Memory B cell (primary cell): ENCODE data around the gene CCDC57.
"Not testable (repeated sequence)": the region's sequence is repeated elsewhere in the genome, so short reads cannot be mapped to it uniquely, and the experiment has no call there.

Experiments
- ATAC-seq: fragments of 150-1000 bp; cut with Tn5 transposase; 2 replicates; pipeline ENCODE4 v1.10.0; 2021; ENCODE audit warnings: low read depth, mild to moderate bottlenecking, moderate library complexity
- DNase-seq, 2 donors: peaks; one replicate each; pipeline ENCODE4 v3.0.0; 2022; ENCODE audit warnings: low spot score in 2 of 2
- H3K27ac Mint-ChIP-seq: one replicate; pipeline ENCODE4 v1.8.0; 2022; ENCODE audit warnings: mild to moderate bottlenecking, moderate library complexity, mixed read lengths
- H3K27me3 Mint-ChIP-seq: one replicate; pipeline ENCODE4 v1.8.0; 2022; ENCODE audit warnings: mixed read lengths
- H3K36me3 Mint-ChIP-seq: one replicate; pipeline ENCODE4 v1.8.0; 2022; ENCODE audit warnings: mild to moderate bottlenecking, mixed read lengths
- H3K4me1 Mint-ChIP-seq: one replicate; pipeline ENCODE4 v1.8.0; 2022; ENCODE audit warnings: mixed read lengths
- H3K4me3 Mint-ChIP-seq: one replicate; pipeline ENCODE4 v1.8.0; 2022; ENCODE audit warnings: mild to moderate bottlenecking, moderate library complexity, mixed read lengths
- H3K9me3 Mint-ChIP-seq: one replicate; pipeline ENCODE4 v1.8.0; 2022; ENCODE audit warnings: mixed read lengths

Gene CCDC57

GRCh38 chr17:82179412-82179811 is 33.2 kb downstream of the CCDC57 start:
- ATAC-seq: no peak
- Mint-ChIP-seq H3K36me3 (peaks cover 4% of the 10 kb centered on the region), H3K27ac (no peak overlapping the region), H3K9me3 (no peaks in the 10 kb centered on the region), H3K4me3 (no peak overlapping the region), H3K4me1 (no peaks in the 10 kb centered on the region), H3K27me3 (no peaks in the 10 kb centered on the region)
- DNase-seq: no peak

- Mint-ChIP-seq H3K9me3 (no peaks in the 10 kb centered on the region), H3K27me3 (no peaks in the 10 kb centered on the region), H3K27ac (no peak overlapping the region), H3K4me3 (no peak overlapping the region), H3K4me1 (no peaks in the 10 kb centered on the region), H3K36me3 (peaks cover 2% of the 10 kb centered on the region)
- no peak for DNase-seq
- ATAC-seq: no peak
These were observed 34.0 kb downstream of the CCDC57 start for GRCh38 chr17:82178499-82179261.

- Mint-ChIP-seq H3K36me3 (peaks cover 4% of the 10 kb centered on the region), H3K4me1 (no peaks in the 10 kb centered on the region), H3K9me3 (no peaks in the 10 kb centered on the region), H3K27me3 (no peaks in the 10 kb centered on the region), H3K4me3 (no peak overlapping the region), H3K27ac (no peak overlapping the region)
- no peak for ATAC-seq
- no peak for DNase-seq
These were observed 34.7 kb downstream of the CCDC57 start for GRCh38 chr17:82177761-82178498.

- Mint-ChIP-seq H3K27me3 (no peaks in the 10 kb centered on the region), H3K36me3 (peaks cover 6% of the 10 kb centered on the region), H3K9me3 (no peaks in the 10 kb centered on the region), H3K27ac (no peak overlapping the region), H3K4me3 (no peak overlapping the region), H3K4me1 (no peaks in the 10 kb centered on the region)
- DNase-seq: no peak
- ATAC-seq: no peak
These were observed 35.4 kb downstream of the CCDC57 start for GRCh38 chr17:82177276-82177675.

- Mint-ChIP-seq H3K4me1 (no peaks in the 10 kb centered on the region), H3K27me3 (no peaks in the 10 kb centered on the region), H3K4me3 (no peak overlapping the region), H3K9me3 (no peaks in the 10 kb centered on the region), H3K27ac (no peak overlapping the region), H3K36me3 (peaks cover 8% of the 10 kb centered on the region)
- no peak for ATAC-seq
- no peak for DNase-seq
These were observed 36.7 kb downstream of the CCDC57 start for GRCh38 chr17:82175951-82176350.

GRCh38 chr17:82175201-82175600 is 37.4 kb downstream of the CCDC57 start:
- ATAC-seq (no peak), DNase-seq (no peak)
- Mint-ChIP-seq H3K4me3 (no peak overlapping the region), H3K27ac (no peak overlapping the region), H3K27me3 (no peaks in the 10 kb centered on the region), H3K9me3 (no peaks in the 10 kb centered on the region), H3K4me1 (no peaks in the 10 kb centered on the region), H3K36me3 (peaks cover 11% of the 10 kb centered on the region)

GRCh38 chr17:82174042-82174857 is 38.4 kb downstream of the CCDC57 start:
- not testable (repeated sequence) for H3K4me1 Mint-ChIP-seq, ATAC-seq, H3K27me3 Mint-ChIP-seq, H3K9me3 Mint-ChIP-seq, H3K27ac Mint-ChIP-seq, DNase-seq, H3K4me3 Mint-ChIP-seq
- H3K36me3 Mint-ChIP-seq: peaks cover 15% of the 10 kb centered on the region

- no peak for DNase-seq
- Mint-ChIP-seq H3K27me3 (no peaks in the 10 kb centered on the region), H3K27ac (no peak overlapping the region), H3K9me3 (no peaks in the 10 kb centered on the region), H3K4me3 (no peak overlapping the region), H3K4me1 (no peaks in the 10 kb centered on the region), H3K36me3 (peaks cover 15% of the 10 kb centered on the region)
- ATAC-seq: no peak
These were observed 39.1 kb downstream of the CCDC57 start for GRCh38 chr17:82173351-82174041.

GRCh38 chr17:82172486-82173160 is 40.0 kb downstream of the CCDC57 start:
- no peaks in the 10 kb centered on the region for H3K9me3 Mint-ChIP-seq
- H3K27ac Mint-ChIP-seq: no peak overlapping the region

GRCh38 chr17:82171750-82172375 is 40.8 kb downstream of the CCDC57 start:
- Mint-ChIP-seq H3K9me3 (no peaks in the 10 kb centered on the region), H3K4me3 (no peak overlapping the region), H3K27me3 (no peaks in the 10 kb centered on the region), H3K27ac (no peak overlapping the region), H3K36me3 (peaks cover 17% of the 10 kb centered on the region), H3K4me1 (peaks cover 2% of the 10 kb centered on the region)
- DNase-seq (no peak), ATAC-seq (no peak)

More at GRCh38 chr17:82172486-82173160, 40.0 kb downstream of the CCDC57 start:
- Mint-ChIP-seq H3K4me1 (peaks cover 2% of the 10 kb centered on the region), H3K36me3 (peaks cover 17% of the 10 kb centered on the region), H3K4me3 (no peak overlapping the region), H3K27me3 (no peaks in the 10 kb centered on the region)
- ATAC-seq: no peak
- DNase-seq: no peak

GRCh38 chr17:82170412-82170961 is 42.2 kb downstream of the CCDC57 start:
- H3K27me3 Mint-ChIP-seq: no peaks in the 10 kb centered on the region
- H3K4me1 Mint-ChIP-seq: peaks cover 2% of the 10 kb centered on the region
- no peak overlapping the region for H3K27ac Mint-ChIP-seq
- DNase-seq (no peak), ATAC-seq (no peak)
- no peaks in the 10 kb centered on the region for H3K9me3 Mint-ChIP-seq
- peaks cover 16% of the 10 kb centered on the region for H3K36me3 Mint-ChIP-seq
- H3K4me3 Mint-ChIP-seq: no peak overlapping the region

GRCh38 chr17:82168568-82168967 is 44.1 kb downstream of the CCDC57 start:
- DNase-seq (no peak), ATAC-seq (no peak)
- Mint-ChIP-seq H3K4me3 (no peak overlapping the region), H3K27me3 (no peaks in the 10 kb centered on the region), H3K4me1 (peaks cover 2% of the 10 kb centered on the region), H3K36me3 (peaks cover 18% of the 10 kb centered on the region), H3K27ac (no peak overlapping the region), H3K9me3 (no peaks in the 10 kb centered on the region)

- Mint-ChIP-seq H3K4me3 (no peak overlapping the region), H3K27me3 (no peaks in the 10 kb centered on the region), H3K4me1 (peaks cover 2% of the 10 kb centered on the region), H3K36me3 (peaks cover 14% of the 10 kb centered on the region), H3K9me3 (no peaks in the 10 kb centered on the region), H3K27ac (no peak overlapping the region)
- ATAC-seq: no peak
- DNase-seq: no peak
These were observed 45.6 kb downstream of the CCDC57 start for GRCh38 chr17:82167028-82167427.
